Umbilical cord (tissue), 2 donors: Measurements from ENCODE around the gene GPC5. TPM values are rescaled to one million over a fixed set of nuclear protein-coding genes. Genes with fewer than 3 reads are reported as not detected.
A peak's percentile ranks its signal among the peaks of the same experiment; 100 is the strongest.
"Not testable (repeated sequence)": the region's sequence is repeated elsewhere in the genome, so short reads cannot be mapped to it uniquely, and the experiment has no call there.

ENCODE experiments used
- DNase-seq: peaks from one replicate; pipeline ENCODE4 v3.0.0-alpha.2; 2015; ENCODE audit warnings: low spot score
- total RNA-seq: library from RNA; depleted of rRNA; stranded (reverse); fragments of >200 nt; gene quantifications from one replicate; pipeline ENCODE4 v1.2.3, GENCODE V29; 2014; ENCODE audit warnings: low replicate concordance; ENCODE audit not compliant: insufficient read depth

The GPC5 gene
- 1.4 TPM for total RNA-seq

- peak; percentile 59 for DNase-seq
These were observed at the start of gene GPC5 for GRCh38 chr13:91398413-91399188. Gene GPC5, plus strand, starts transcription at chr13:91398621.

GRCh38 chr13:91348906-91349435, 49.5 kb upstream of the GPC5 start:
- peak; percentile 92 for DNase-seq

GRCh38 chr13:91349992-91350911, 48.2 kb upstream of the GPC5 start:
- no peak for DNase-seq

GRCh38 chr13:91351123-91351522, 47.3 kb upstream of the GPC5 start:
- no peak for DNase-seq

GRCh38 chr13:91351980-91352379, 46.4 kb upstream of the GPC5 start:
- DNase-seq, result no peak

GRCh38 chr13:91352891-91353290, 45.5 kb upstream of the GPC5 start:
- not testable (repeated sequence) for DNase-seq

- no peak for DNase-seq
These were observed 44.9 kb upstream of the GPC5 start for GRCh38 chr13:91353494-91353893.

- DNase-seq, result no peak
These were observed 43.2 kb upstream of the GPC5 start for GRCh38 chr13:91355099-91355825.

GRCh38 chr13:91355826-91356710, 42.4 kb upstream of the GPC5 start:
- DNase-seq, result no peak

- DNase-seq, result no peak
These were observed 41.4 kb upstream of the GPC5 start for GRCh38 chr13:91356919-91357612.

GRCh38 chr13:91357613-91358386, 40.6 kb upstream of the GPC5 start:
- DNase-seq, result no peak

GRCh38 chr13:91358387-91358782, 40.0 kb upstream of the GPC5 start:
- DNase-seq, result no peak

- DNase-seq, result no peak
These were observed 39.3 kb upstream of the GPC5 start for GRCh38 chr13:91359111-91359510.

- DNase-seq, result no peak
These were observed 38.8 kb upstream of the GPC5 start for GRCh38 chr13:91359631-91360030.

- no peak for DNase-seq
These were observed 38.1 kb upstream of the GPC5 start for GRCh38 chr13:91360246-91360751.

- DNase-seq, result no peak
These were observed 36.6 kb upstream of the GPC5 start for GRCh38 chr13:91361755-91362271.

- DNase-seq, result no peak
These were observed 35.5 kb upstream of the GPC5 start for GRCh38 chr13:91362908-91363307.

- DNase-seq, result no peak
These were observed 30.3 kb upstream of the GPC5 start for GRCh38 chr13:91368101-91368500.
